GM23248 (cell line): Measurements from ENCODE around the gene HSPA1A.

Experiments
- EZH2 ChIP-seq: fragments of 200-600 bp; sonication (generic); IDR thresholded peaks from 2 replicates; pipeline ENCODE4 v1.6.1; 2018; ENCODE audit warnings: antibody characterized with exemption, mild to moderate bottlenecking; ENCODE audit not compliant: insufficient read depth, poor library complexity, severe bottlenecking
- EZH2phosphoT487 ChIP-seq: fragments of 200-600 bp; sonication (generic); IDR thresholded peaks from 2 replicates; pipeline ENCODE4 v1.6.1; 2018; ENCODE audit warnings: antibody characterized with exemption, moderate library complexity, mild to moderate bottlenecking, low read depth; ENCODE audit not compliant: insufficient read depth

DNA sequence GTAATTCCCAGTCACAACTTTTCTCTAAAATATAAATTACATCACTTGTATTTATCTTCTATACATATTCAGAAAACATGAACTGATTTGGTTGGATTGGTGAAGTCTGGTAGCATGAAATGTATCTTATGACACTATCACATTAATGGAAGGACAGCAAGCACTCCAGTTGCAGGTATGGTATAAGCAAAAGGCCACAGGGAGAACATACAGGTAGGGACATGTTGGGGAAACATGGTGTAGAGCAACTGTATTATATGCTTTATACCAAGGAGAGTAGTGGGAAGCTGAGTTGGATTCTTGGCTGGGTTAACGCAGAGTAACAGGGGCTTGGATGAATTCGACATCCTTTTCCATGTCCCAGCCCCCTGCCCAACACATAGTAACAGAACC is 18.4 kb upstream of the HSPA1A start:
- TF ChIP-seq EZH2 (no peak), EZH2phosphoT487 (no peak)
